HFF-Myc (cell line): ENCODE measurements around the gene PARD6B.
A peak's percentile ranks its signal among the peaks of the same experiment; 100 is the strongest.

Experiments used
- DNase-seq: peaks from one replicate; pipeline ENCODE4 v3.0.0-alpha.2; 2011; ENCODE audit warnings: low read depth; ENCODE audit errors: extremely low read depth
- H3K4me3 ChIP-seq: replicated peaks from 2 replicates; pipeline ENCODE4 v1.5.1; 2011; ENCODE audit warnings: low read depth, mild to moderate bottlenecking, control low read depth, low read length
- CTCF ChIP-seq: IDR thresholded peaks from 2 replicates; pipeline ENCODE4 v1.5.1; 2012; ENCODE audit warnings: mild to moderate bottlenecking, low read depth, low read length, control low read depth; ENCODE audit errors: missing control alignments

Gene PARD6B

GRCh38 chr20:50724851-50725723 lies 6.3 kb upstream of the PARD6B start:
- no peak for TF ChIP-seq CTCF
- DNase-seq, result peak; percentile 65
- H3K4me3 ChIP-seq, result no peak overlapping the region

DNA sequence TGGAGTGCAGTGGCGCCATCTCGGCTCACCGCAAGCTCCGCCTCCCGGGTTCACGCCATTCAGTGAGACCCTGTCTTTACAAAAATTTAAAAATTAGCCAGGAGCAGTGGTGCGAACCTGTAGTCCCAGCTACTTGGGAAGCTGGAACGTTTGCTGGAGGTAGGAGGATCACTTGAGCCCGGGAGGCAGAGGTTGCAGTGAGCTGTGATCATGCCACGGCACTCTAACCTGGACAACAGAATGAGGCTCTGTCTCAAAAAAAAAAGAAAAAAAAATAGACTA lies 5.7 kb upstream of the PARD6B start:
- no peak for DNase-seq
- no peak overlapping the region for H3K4me3 ChIP-seq
- no peak for TF ChIP-seq CTCF

DNA sequence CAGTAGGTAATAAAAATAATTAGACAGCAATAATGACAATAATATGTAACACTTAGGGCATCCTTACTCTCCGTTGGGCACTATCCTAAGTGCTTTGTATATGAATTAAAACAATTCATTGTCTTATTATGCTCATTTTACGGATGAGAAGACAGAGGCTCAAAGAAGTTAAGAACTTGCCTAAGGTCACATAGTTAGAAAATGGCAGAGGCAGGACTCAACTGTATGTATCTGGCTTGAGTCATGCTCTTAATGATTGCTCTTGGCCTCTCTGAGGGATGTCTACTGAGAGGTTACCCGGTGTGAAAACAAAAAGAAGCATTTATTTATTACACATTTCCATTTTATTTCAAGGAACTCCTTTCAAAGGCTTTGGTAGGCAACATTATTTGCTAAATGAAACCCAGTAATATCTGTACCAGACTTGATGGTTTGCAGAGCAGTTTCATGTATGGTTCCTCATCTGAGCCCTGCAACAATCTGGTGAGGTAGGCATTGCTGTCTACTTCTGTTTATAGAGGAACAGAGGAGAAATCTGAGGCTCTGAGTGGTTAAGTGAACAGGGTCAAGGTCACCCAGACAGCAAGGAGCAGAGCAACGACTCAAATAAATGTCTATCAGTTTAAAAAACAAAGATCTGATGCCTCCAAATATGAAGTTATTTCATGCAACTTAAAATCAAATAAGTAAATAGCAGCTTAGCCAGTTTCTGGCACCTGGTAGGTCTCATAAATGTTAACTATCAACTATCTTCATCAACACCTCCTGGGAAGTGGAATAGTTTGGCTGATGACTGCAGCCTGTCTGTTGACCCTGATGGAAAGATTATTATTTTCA lies 4.2 kb upstream of the PARD6B start:
- no peak for TF ChIP-seq CTCF
- no peak for DNase-seq
- no peak overlapping the region for H3K4me3 ChIP-seq

GRCh38 chr20:50727792-50728485 lies 3.4 kb upstream of the PARD6B start:
- no peak for TF ChIP-seq CTCF
- no peak overlapping the region for H3K4me3 ChIP-seq
- DNase-seq, result no peak

DNA sequence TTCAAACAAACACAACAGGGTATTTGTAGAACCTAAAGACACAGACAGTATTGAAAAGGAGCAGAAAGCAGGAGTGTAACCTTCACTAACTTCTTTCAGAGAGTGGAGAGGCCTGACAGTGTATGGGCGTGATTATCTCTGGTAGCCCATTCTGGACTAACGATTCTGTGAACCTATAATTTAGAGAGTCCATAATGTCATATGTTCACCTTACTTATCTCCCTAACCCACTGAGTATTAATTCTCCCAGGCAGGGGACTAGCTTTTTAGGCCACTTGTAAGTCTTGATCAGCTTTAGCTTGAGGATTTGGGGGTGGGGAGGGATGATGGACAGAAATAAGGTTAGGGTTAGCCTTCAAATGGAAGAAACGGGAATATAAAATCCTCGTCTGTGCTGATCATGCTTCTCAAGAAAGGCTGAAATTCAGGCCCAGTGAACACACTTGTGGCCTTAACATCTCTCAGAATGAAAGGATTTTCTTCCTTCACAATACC lies 2.8 kb upstream of the PARD6B start:
- no peak overlapping the region for H3K4me3 ChIP-seq
- no peak for DNase-seq
- TF ChIP-seq CTCF, result no peak

DNA sequence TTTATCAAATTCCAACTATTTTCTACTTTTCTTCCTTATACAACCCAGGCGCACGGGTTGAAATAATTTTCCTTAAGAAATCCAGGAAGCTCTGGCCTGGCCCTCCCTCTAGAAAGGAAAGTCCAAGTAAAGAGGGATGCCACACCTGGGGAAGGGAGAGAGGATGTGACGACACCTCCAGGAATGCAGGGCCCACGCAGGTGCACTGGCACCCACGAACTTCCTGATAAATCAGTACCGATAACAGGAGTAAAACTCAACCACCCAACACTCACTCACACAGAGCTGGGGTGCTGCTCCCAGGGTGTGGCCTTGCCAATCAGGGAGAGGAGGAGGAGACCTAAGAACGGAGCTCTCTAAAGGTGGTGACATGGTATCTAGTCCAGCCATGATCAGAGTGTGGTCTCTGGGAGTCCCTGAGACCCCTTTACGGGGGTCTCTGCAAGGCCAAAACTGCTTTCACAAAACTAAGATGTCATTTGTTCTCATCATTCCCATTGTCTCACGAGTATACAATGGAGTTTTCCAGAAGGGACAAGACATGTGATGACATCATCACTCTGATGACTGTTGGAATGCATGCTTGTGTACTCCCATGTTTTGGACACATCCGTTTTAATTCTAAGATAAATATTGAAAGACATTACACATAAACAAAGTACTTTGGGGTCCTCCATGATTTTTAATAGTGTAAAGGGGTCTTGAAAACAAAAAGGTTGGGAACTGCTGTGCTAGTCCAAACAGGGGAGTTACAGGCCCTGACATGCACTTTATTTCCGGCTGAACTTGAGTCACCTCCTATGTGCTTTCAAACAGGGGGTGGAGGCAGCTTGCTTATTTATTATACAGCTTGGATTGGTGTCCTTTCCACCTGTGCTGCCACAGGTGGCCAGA lies 2.2 kb upstream of the PARD6B start:
- DNase-seq, result no peak
- H3K4me3 ChIP-seq, result no peak overlapping the region
- no peak for TF ChIP-seq CTCF
